Activated naive CD4-positive, alpha-beta T cell treated with anti-CD3 and anti-CD28 coated beads, Interleukin-2, amount 50 U/mL, for 72 hours (primary cell): Measurements from ENCODE around the gene SCGB1D4. TPM values are rescaled to one million over a fixed set of nuclear protein-coding genes. Genes with fewer than 3 reads are reported as not detected.

ENCODE experiments used
- ATAC-seq, 2 donors: fragments of 150-1000 bp; cut with Tn5 transposase; 2 replicates each; pipeline ENCODE4 v1.10.0; 2021; ENCODE audit warnings: mild to moderate bottlenecking in 2 of 2, moderate library complexity in 2 of 2
- DNase-seq, 2 donors: peaks; one replicate each; pipeline ENCODE4 v3.0.0; 2021 to 2022; ENCODE audit warnings: low spot score in 2 of 2
- H3K27ac Mint-ChIP-seq, 2 donors: one replicate each; pipeline ENCODE4 v1.8.0; 2022; ENCODE audit warnings: mild to moderate bottlenecking in 2 of 2, mixed read lengths in 2 of 2
- H3K36me3 Mint-ChIP-seq, 2 donors: one replicate each; pipeline ENCODE4 v1.8.0; 2022; ENCODE audit warnings: mixed read lengths in 2 of 2
- H3K9me3 Mint-ChIP-seq, 2 donors: one replicate each; pipeline ENCODE4 v1.8.0; 2022; ENCODE audit warnings: mixed read lengths in 2 of 2
- total RNA-seq, 2 donors: library from RNA; stranded (reverse); gene quantifications; one replicate each; pipeline ENCODE4 v1.2.3, GENCODE V29; 2022

SCGB1D4 gene
- total RNA-seq, 2 donors from 2014 or later = not detected

DNA sequence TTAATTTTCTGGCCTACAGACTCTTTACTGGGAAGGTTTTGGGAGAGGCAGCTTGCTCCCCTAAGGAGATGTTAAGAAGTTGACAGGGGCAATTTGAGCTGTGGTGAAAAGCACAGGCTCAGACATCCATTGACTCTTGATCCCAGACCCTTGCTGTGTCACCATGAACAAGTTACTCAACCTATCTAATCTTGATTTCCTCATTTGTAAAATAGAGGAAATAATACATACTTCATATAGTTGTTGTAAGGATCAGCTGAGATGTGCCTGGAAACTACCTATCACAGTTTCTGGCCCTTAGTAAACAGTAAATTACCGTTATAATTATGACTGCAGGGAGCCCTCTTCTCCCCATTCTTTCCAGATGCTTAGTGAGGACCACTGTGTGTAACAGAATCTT lies 16.6 kb upstream of the SCGB1D4 start:
- Mint-ChIP-seq H3K27ac (no peak overlapping the region), H3K36me3 (no peaks in the 10 kb centered on the region), H3K9me3 (no peaks in the 10 kb centered on the region)
- DNase-seq = no peak
- ATAC-seq = no peak

DNA sequence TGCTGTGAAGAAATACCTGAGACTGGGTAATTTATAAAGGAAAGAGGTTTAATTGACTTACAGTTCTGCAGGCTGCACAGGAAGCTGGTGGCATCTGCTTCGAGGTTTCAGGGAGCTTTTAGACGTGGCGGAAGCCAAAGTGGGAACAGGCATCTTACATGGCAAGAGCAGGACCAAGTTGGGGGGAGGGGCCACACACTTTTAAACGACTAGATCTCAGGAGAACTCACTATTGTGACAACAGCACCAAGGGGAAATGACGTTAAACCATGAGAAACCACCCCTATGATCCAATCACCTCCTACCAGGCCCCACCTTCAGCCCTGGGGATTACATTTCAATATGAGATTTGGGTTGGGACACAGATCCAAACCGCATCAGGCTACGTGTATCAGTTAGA lies 11.1 kb upstream of the SCGB1D4 start:
- ATAC-seq (no peak), DNase-seq (no peak)
- no peak overlapping the region for H3K27ac Mint-ChIP-seq
- no peaks in the 10 kb centered on the region for H3K9me3 Mint-ChIP-seq
- no peaks in the 10 kb centered on the region for H3K36me3 Mint-ChIP-seq

DNA sequence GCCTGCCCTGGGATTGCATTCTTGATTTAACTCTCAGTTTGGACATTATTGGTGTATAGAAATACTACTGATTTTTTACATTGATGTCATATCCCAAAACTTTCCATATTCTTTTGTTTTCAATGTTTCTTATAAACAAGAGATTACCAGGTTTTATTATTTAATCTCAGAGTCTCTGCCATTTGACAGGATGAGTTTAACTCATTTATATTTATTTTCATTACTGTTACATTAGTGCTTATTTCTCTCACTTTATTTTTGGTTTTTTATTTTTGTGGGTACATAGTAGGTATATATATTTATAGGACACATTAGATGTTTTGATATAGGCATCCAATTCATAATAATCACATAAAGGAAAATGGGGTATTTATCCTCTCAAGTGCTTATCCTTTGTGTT lies 9.1 kb upstream of the SCGB1D4 start:
- DNase-seq (no peak), ATAC-seq (no peak)
- Mint-ChIP-seq H3K27ac (no peak overlapping the region), H3K36me3 (no peaks in the 10 kb centered on the region), H3K9me3 (no peaks in the 10 kb centered on the region)

DNA sequence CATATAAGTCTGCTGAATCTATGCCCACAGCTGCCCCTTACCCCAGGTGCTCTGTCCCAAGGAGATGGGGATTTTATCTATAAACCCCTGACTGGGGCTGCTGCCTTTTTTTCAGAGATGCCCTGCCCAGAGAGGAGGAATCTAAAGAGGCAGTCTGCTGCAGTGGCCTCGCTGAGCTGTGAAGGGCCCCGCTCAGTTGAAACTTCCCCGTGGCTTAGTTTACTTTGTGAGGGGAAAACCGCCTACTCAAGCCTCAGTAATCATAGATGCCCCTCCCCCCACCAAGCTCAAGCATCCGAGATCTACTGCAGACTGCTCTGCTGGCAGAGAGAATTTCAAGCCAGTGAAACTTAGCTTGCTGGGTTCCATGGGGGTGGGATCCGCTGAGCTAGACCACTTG lies 7.4 kb upstream of the SCGB1D4 start:
- H3K9me3 Mint-ChIP-seq = no peaks in the 10 kb centered on the region

DNA sequence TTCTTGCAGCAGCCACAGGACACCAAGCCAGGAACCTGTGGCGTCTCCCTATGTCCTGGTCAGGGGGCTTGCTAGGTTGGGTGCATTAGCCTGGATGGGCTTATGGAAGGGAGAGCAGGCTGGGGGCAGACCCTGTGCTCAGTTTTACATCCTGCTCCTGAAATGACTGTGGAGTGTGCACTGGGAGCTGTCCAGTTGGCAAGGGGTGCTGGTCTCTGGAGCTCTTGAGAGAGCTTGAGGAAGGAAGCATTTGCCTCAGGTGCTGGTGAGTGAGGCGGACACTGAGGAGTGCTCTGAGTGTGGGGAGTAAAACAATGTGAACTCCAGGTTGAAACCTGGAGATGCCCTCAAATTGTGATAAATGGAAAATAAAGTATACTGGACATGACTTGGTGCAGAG lies 3.4 kb downstream of the SCGB1D4 start:
- no peak for ATAC-seq
- Mint-ChIP-seq H3K9me3 (no peaks in the 10 kb centered on the region), H3K27ac (no peak overlapping the region), H3K36me3 (no peaks in the 10 kb centered on the region)
- DNase-seq = no peak

More for the DNA sequence above, 7.4 kb upstream of the SCGB1D4 start:
- no peak for ATAC-seq
- DNase-seq = no peak
- Mint-ChIP-seq H3K27ac (no peak overlapping the region), H3K36me3 (no peaks in the 10 kb centered on the region)

DNA sequence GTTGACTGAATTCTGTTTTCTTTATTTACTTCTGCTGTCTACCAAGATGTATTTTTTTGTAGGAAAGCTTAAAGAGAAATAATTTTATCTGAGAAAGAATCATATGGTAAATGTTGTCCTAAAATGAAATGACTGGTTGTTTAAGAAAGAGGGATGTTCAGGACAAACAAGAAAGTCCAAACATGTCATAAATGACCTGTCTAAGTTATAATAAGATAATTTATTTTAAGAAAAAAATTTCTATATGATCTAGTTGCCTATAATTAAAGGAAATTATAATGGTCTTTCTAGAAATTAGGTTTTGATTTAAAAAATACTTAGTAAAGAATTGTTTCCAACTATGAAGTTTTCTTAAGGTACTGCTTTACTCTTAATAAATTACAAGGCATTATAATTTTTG lies 18.4 kb downstream of the SCGB1D4 start:
- Mint-ChIP-seq H3K36me3 (no peaks in the 10 kb centered on the region), H3K9me3 (no peaks in the 10 kb centered on the region), H3K27ac (no peak overlapping the region)
- no peak for ATAC-seq
- no peak for DNase-seq

DNA sequence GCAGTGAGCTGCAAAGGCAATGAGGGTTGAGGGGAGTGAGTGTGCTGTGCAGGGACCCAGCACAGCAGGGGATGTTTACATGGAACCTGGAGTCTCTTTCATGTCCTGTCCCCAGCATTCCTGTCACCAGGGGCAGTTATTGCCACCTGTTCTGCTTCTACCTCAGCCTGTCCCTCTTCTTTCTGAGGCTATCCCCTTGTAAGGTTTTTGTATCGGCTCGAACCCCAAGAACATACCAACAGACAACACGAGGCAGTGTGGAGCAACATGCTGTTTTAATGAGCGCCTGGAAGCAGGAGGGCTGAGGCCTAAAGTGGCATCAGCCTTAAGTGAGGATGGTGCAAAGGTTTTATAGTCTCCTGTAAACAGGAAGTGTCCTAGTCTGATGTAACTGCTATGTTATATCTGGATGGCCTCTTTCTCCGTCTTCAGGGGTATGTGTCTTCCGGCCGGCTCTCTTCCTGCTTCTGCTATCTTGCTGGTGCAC lies 25.0 kb downstream of the SCGB1D4 start:
- DNase-seq (no peak), ATAC-seq (no peak)
- H3K27ac Mint-ChIP-seq = no peak overlapping the region
- H3K36me3 Mint-ChIP-seq = no peaks in the 10 kb centered on the region
- H3K9me3 Mint-ChIP-seq = no peaks in the 10 kb centered on the region

DNA sequence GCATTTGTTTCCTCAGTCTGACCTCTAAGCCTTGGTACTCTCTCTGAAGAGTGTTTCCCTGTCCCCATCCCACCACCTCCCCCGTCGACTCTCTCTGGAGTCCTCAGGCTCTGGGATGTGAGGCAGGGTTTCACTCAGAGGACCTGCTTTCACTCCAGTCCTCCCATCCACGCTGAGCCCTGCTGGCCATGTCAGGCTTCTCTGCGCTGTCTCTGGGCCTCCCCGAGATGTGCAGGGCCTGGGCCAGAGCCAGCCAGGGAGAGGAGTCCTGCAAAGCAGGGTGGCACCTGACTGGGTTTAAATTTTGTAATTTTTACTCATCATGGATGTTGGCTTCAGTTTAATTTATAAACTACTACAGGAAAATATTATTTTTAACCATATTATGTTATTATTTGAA lies 25.6 kb downstream of the SCGB1D4 start:
- no peaks in the 10 kb centered on the region for H3K36me3 Mint-ChIP-seq
- ATAC-seq (no peak), DNase-seq (no peak)
- H3K27ac Mint-ChIP-seq = no peak overlapping the region
- no peaks in the 10 kb centered on the region for H3K9me3 Mint-ChIP-seq

DNA sequence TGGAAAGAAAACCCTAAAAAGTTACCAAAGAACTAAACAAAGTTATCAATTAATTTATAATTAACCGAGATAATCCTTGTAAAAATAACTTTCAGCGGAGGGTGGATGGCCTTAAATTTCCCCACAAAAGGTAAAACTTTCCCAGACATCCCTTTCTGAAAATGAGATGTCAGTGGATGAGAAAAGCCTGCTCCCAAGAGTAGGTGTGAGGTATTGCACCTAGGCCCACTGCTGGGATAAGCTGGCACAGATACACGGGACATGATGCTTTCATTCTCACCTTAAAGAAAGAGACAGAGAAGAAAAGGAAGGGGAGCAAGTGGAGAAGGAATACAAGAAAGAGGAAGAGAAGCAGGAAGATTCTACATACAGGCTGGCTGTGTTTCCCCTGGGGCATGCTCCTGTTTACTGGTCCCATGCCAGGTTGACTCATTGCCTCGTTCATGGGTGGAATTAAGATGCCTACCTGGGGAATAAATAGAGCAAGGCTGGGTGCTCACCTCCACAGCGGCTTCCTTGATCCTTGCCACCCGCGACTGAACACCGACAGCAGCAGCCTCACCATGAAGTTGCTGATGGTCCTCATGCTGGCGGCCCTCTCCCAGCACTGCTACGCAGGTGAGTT lies 29.1 kb downstream of the SCGB1D4 start, which contains the start of gene SCGB2A2:
Gene SCGB2A2 (plus strand): TSS at position 505 of the 625 bp plus-strand sequence. CDS start 59 bp downstream, at position 564.
- H3K27ac Mint-ChIP-seq = no peak within 1 kb of the TSS
- ATAC-seq (no peak), DNase-seq (no peak)
- no peaks in the 10 kb centered on the region for H3K9me3 Mint-ChIP-seq
- no peaks in the 10 kb centered on the region for H3K36me3 Mint-ChIP-seq

DNA sequence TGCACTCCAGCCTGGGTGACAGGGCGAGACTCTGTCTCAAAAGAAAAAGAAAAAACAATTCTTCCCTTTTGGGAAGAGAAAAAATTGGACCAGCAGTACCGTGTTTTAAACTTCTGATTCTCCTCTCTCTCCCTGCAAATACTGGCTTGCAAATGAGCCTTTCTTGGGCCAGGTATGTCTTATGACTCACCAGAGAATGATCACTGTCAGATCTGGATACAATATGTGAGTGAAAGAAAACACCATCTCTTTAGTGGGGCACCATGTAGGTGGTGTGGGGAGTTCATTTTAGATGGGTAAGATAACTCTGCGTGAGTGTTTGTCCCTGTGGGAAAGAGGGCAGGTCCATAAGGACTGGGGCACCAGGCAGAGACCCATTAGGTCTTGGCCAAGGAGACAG lies 31.3 kb downstream of the SCGB1D4 start:
- peaks cover 0 to 4% of the 10 kb centered on the region in 2 donors for H3K9me3 Mint-ChIP-seq
- no peaks in the 10 kb centered on the region for H3K36me3 Mint-ChIP-seq
- peak; percentile 36 to 61 for ATAC-seq
- DNase-seq = no peak
- H3K27ac Mint-ChIP-seq = no peak overlapping the region

DNA sequence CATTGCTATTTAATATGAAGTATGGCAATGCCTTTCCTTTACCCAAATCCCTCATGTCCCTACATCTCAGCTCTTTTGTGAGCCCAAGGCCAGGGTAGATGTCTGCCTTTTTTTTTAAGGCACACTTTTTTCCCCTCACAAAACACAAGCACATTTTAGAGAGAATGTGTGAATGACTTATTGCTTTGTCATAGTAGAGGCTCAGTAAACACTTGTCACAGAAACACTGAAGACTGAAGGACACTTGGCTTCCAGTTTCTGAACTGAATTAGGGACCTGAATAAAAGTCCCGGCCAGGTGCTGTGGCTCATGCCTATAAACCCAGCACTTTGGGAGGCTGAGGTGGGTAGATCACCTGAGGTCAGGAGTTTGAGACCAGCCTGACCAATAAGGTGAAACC lies 31.8 kb downstream of the SCGB1D4 start:
- H3K27ac Mint-ChIP-seq = peak overlapping the region; percentile 34 to 39

DNA sequence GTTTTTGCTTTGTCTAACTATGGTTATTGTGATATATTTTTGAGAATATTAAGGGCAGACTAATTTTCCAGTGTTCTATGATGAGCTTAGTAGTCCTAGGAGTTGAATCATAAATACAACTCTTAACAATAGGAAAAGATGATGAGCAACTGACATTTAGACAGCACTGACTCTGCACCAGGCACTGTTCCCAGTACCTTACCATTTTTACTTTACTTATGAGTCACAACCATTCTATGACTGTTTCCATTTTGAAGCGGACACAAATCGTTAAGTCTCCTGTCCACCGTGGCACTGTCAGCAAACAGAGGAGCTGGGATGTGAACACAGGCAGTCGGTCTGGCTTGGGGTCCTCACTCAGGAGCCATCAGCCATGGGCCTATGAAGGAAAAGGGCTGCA lies 32.3 kb downstream of the SCGB1D4 start:
- Mint-ChIP-seq H3K36me3 (no peaks in the 10 kb centered on the region), H3K27ac (peak overlapping the region; percentile 34 to 51), H3K9me3 (peaks cover 0 to 4% of the 10 kb centered on the region in 2 donors)
- ATAC-seq (peak; percentile 90 to 91), DNase-seq (peak in 1 of 2 donors; percentile 27)

More for the DNA sequence above, 31.8 kb downstream of the SCGB1D4 start:
- no peak for DNase-seq
- ATAC-seq = peak; percentile 30 to 42
- Mint-ChIP-seq H3K36me3 (no peaks in the 10 kb centered on the region), H3K9me3 (peaks cover 0 to 4% of the 10 kb centered on the region in 2 donors)

DNA sequence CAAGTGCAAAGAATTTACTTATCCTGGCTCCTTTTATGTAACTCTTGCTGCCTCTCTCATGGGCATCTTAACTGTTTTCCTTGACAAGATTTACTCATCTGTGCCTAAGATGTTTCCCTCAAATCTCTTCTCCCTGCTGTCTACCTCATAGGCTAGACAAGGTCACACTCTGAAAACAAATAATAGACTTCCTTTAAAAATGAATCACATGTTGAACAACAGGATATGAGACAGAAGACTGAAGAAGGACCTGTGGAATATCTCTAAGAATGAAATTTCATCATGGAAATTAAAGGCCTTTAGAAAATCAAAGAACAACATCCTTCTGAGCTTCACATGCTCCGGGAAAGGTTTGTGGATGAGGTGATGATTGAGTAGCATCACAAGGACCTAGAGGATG lies 34.9 kb downstream of the SCGB1D4 start:
- ATAC-seq (peak in 1 of 2 donors; percentile 20), DNase-seq (no peak)
- Mint-ChIP-seq H3K9me3 (peaks cover 0 to 4% of the 10 kb centered on the region in 2 donors), H3K27ac (no peak overlapping the region), H3K36me3 (no peaks in the 10 kb centered on the region)

DNA sequence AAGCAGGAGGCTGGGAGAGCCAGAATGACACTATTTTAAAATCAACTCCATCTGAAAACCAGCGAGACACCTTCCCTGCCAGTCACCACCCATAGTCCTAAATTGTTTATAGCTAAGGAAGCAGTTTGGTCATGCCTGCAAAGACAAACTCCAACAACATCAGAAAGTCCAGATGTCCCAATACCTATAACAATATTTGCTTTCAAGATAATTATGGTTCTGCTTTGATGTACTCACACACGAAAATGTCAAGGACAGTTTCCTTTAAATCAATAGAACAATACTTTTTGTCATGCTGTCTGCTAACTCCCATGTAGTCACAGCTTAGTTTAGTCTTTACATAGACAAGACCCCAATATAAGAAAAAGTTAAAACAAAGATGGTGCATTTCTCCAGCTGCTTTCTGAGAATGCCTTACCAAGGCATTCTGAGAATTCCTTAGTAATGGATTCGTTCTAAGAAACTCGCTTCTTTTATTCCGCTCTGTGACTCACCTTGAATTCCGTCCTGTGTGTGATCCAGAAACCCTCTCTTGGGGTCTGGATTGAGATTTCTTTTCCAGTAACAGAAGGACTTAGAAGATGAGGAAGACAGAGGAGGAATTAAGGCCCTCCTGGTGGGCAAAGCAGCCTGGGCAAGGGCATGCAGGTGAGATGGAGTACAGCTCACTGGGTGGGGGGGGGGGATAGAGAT lies 38.5 kb downstream of the SCGB1D4 start:
- Mint-ChIP-seq H3K9me3 (peaks cover 0 to 4% of the 10 kb centered on the region in 2 donors), H3K27ac (no peak overlapping the region), H3K36me3 (no peaks in the 10 kb centered on the region)
- ATAC-seq (no peak), DNase-seq (no peak)

DNA sequence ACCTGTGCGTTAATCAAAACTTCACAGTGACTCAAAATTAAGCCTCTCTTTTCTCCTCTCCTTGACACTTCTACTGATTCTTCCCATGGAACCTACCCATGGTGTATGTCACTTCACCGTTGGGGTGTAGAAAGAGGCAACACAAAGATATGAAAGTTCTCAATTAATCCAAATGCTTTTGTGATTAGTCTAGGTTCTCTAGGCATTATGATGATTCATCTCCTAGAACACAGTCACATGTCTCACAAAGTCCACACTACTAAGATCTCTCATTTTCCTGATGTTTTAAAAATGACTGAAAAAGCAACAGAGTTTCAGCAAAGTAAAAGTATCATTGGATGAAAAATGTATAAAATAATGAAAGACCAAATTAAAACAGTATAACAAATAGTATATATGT lies 42.6 kb downstream of the SCGB1D4 start:
- Mint-ChIP-seq H3K27ac (no peak overlapping the region), H3K36me3 (peaks cover 17 to 18% of the 10 kb centered on the region in 2 donors), H3K9me3 (peaks cover 10 to 12% of the 10 kb centered on the region in 2 donors)
- ATAC-seq = no peak
- DNase-seq = no peak

DNA sequence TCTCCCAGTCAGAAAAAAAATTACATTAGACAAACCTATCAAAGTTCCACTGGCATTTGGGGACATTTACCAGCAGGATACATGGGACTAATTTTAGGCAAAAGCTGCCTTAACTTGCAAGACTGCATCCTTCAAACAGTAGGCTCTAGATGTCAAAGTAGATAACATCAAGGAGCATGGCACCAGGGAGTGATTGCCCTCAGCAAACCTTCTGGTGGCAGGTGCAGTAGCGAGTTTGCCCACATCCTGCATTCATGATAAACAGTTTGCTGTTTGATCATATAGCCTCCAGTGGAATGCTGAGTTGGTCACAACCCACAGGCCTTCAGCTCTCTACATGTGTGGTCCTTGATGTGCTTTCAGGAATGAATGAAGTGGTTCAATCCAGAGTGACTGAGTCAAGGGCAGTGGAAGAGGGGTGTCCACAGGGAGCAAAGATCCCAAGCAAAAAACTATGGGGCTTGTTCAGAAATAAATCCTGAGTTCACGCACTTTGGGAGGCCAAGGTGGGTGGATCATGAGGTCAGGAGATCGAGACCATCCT lies 44.8 kb downstream of the SCGB1D4 start:
- Mint-ChIP-seq H3K36me3 (peaks cover 34 to 39% of the 10 kb centered on the region in 2 donors), H3K9me3 (peaks cover 31% of the 10 kb centered on the region in 2 donors), H3K27ac (no peak overlapping the region)
- no peak for ATAC-seq
- no peak for DNase-seq

DNA sequence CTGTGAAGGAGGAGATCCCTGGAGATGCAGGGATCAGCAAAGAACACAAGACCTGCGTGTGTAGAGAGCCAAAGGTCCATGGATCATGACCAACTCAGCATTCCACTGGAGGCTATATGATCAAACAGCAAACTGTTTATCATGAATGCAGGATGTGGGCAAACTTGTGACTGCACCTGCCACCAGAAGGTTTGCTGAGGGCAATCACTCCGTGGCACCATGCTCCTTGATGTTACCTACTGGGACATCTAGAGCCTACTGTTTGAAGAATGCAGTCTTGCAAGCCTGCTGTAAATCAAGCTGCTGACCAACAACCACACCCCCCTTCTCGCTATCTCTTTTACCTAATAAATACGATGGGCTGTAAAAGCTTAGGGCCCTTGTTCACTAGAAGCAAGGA lies 47.2 kb downstream of the SCGB1D4 start:
- peaks cover 31% of the 10 kb centered on the region in 2 donors for H3K9me3 Mint-ChIP-seq
- no peak for ATAC-seq
- peaks cover 34 to 39% of the 10 kb centered on the region in 2 donors for H3K36me3 Mint-ChIP-seq
- no peak for DNase-seq
- no peak overlapping the region for H3K27ac Mint-ChIP-seq
